SK-N-SH treated with all-trans-retinoic acid at 6 μM for 48 hours (cell line): ENCODE data around the gene TUBB2A.
"Not testable (repeated sequence)": the region's sequence is repeated elsewhere in the genome, so short reads cannot be mapped to it uniquely, and the experiment has no call there.

ENCODE experiments used
- ATAC-seq: fragments of 200-7000 bp; cut with Tn5 transposase; 3 replicates; pipeline ENCODE4 v1.9.1; 2020; ENCODE audit warnings: mild to moderate bottlenecking, moderate library complexity
- ARNTL ChIP-seq: fragments of 450-650 bp; formaldehyde crosslinking; IDR thresholded peaks from 2 replicates; pipeline ENCODE4 v1.5.0; 2020; ENCODE audit warnings: low read depth, mild to moderate bottlenecking, moderate library complexity, borderline replicate concordance
- GLIS3 ChIP-seq: fragments of 250-450 bp; sonication (Bioruptor Pico); IDR thresholded peaks from 2 replicates; pipeline ENCODE4 v1.5.0; 2020; ENCODE audit warnings: mild to moderate bottlenecking, moderate library complexity
- ISL1 ChIP-seq: fragments of 250-450 bp; sonication (Bioruptor Pico); IDR thresholded peaks from 2 replicates; pipeline ENCODE4 v2.1.2; 2022; ENCODE audit warnings: mild to moderate bottlenecking, moderate library complexity
- OSR1 ChIP-seq: fragments of 250-450 bp; sonication (Bioruptor Pico); IDR thresholded peaks from 2 replicates; pipeline ENCODE4 v1.8.0; 2022; ENCODE audit warnings: moderate library complexity, mild to moderate bottlenecking, inconsistent platforms
- PPARA ChIP-seq: fragments of 250-450 bp; sonication (Bioruptor Pico); IDR thresholded peaks from 2 replicates; pipeline ENCODE4 v1.5.0; 2020; ENCODE audit warnings: mild to moderate bottlenecking, borderline replicate concordance
- RARB ChIP-seq: fragments of 250-450 bp; sonication (Bioruptor Pico); IDR thresholded peaks from 2 replicates; pipeline ENCODE4 v1.8.0; 2021; ENCODE audit warnings: mild to moderate bottlenecking, moderate library complexity
- TCF4 ChIP-seq: fragments of 250-450 bp; sonication (Bioruptor Pico); IDR thresholded peaks from 2 replicates; pipeline ENCODE4 v1.8.0; 2021; ENCODE audit warnings: mild to moderate bottlenecking, moderate library complexity, borderline replicate concordance
- TOX ChIP-seq: fragments of 250-450 bp; sonication (Bioruptor Pico); IDR thresholded peaks from 2 replicates; pipeline ENCODE4 v1.8.0; 2021; ENCODE audit warnings: mild to moderate bottlenecking, moderate library complexity, borderline replicate concordance
- ZC3H10 ChIP-seq: fragments of 250-450 bp; sonication (Bioruptor Pico); IDR thresholded peaks from 2 replicates; pipeline ENCODE4 v1.5.1; 2021; ENCODE audit warnings: mild to moderate bottlenecking, moderate library complexity
- ZFP3 ChIP-seq: fragments of 250-450 bp; sonication (Bioruptor Pico); IDR thresholded peaks from 2 replicates; pipeline ENCODE4 v1.5.0; 2020; ENCODE audit warnings: mild to moderate bottlenecking, moderate library complexity
- ZFP30 ChIP-seq: fragments of 450-650 bp; formaldehyde crosslinking; IDR thresholded peaks from 2 replicates; pipeline ENCODE4 v1.5.0; 2022; ENCODE audit warnings: mild to moderate bottlenecking, moderate library complexity
- TF ChIP-seq, protein P1 (sequence below): fragments of 250-450 bp; sonication (Bioruptor Pico); IDR thresholded peaks from 2 replicates; pipeline ENCODE4 v1.8.0; 2020; ENCODE audit warnings: mild to moderate bottlenecking, moderate library complexity, borderline replicate concordance
- TF ChIP-seq, protein P2 (sequence below): fragments of 250-450 bp; sonication (Bioruptor Pico); IDR thresholded peaks from 2 replicates; pipeline ENCODE4 v1.8.0; 2021; ENCODE audit warnings: low read depth, mild to moderate bottlenecking, moderate library complexity, borderline replicate concordance
- TF ChIP-seq, protein P3 (sequence below): fragments of 250-450 bp; sonication (Bioruptor Pico); IDR thresholded peaks from 2 replicates; pipeline ENCODE4 v1.5.0; 2020; ENCODE audit warnings: mild to moderate bottlenecking, moderate library complexity
- TF ChIP-seq, protein P4 (sequence below): fragments of 250-450 bp; sonication (Bioruptor Pico); IDR thresholded peaks from 2 replicates; pipeline ENCODE4 v1.5.1; 2020; ENCODE audit warnings: low read depth, mild to moderate bottlenecking, moderate library complexity
- TF ChIP-seq, protein P5 (sequence below): fragments of 250-450 bp; sonication (Bioruptor Pico); IDR thresholded peaks from 2 replicates; pipeline ENCODE4 v1.5.1; 2021; ENCODE audit warnings: mild to moderate bottlenecking, moderate library complexity

Gene TUBB2A

DNA sequence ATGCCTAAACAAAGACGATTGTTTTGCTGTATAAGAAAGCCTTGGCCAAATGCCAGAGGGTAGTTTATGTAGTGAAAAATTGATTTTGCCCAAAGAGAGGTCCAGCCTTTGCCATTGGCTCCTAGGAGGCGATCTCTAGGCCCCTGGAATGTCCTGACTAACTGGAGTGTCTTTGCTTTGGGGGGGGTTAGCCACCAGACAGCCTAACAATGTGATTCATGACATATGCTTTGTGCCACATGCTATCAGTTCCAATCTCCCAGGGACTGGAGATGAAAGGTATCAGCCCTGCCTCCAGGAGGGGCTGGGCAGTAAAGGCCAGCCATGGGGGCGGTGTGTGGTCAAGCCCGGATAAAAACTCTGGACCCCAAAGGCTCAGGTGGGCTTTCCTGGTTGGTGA, 32.7 kb upstream of the TUBB2A start:
- TF ChIP-seq ARNTL (CRISPR knock-in tag) (no peak), ZC3H10 (CRISPR knock-in tag) (no peak), PPARA (no peak), ISL1 (CRISPR knock-in tag) (no peak)
- TF ChIP-seq, protein P1, sequence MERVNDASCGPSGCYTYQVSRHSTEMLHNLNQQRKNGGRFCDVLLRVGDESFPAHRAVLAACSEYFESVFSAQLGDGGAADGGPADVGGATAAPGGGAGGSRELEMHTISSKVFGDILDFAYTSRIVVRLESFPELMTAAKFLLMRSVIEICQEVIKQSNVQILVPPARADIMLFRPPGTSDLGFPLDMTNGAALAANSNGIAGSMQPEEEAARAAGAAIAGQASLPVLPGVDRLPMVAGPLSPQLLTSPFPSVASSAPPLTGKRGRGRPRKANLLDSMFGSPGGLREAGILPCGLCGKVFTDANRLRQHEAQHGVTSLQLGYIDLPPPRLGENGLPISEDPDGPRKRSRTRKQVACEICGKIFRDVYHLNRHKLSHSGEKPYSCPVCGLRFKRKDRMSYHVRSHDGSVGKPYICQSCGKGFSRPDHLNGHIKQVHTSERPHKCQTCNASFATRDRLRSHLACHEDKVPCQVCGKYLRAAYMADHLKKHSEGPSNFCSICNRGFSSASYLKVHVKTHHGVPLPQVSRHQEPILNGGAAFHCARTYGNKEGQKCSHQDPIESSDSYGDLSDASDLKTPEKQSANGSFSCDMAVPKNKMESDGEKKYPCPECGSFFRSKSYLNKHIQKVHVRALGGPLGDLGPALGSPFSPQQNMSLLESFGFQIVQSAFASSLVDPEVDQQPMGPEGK: no peak
- TF ChIP-seq, protein P2, sequence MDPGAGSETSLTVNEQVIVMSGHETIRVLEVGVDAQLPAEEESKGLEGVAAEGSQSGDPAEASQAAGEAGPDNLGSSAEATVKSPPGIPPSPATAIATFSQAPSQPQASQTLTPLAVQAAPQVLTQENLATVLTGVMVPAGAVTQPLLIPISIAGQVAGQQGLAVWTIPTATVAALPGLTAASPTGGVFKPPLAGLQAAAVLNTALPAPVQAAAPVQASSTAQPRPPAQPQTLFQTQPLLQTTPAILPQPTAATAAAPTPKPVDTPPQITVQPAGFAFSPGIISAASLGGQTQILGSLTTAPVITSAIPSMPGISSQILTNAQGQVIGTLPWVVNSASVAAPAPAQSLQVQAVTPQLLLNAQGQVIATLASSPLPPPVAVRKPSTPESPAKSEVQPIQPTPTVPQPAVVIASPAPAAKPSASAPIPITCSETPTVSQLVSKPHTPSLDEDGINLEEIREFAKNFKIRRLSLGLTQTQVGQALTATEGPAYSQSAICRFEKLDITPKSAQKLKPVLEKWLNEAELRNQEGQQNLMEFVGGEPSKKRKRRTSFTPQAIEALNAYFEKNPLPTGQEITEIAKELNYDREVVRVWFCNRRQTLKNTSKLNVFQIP: no peak
- no peak for ATAC-seq

DNA sequence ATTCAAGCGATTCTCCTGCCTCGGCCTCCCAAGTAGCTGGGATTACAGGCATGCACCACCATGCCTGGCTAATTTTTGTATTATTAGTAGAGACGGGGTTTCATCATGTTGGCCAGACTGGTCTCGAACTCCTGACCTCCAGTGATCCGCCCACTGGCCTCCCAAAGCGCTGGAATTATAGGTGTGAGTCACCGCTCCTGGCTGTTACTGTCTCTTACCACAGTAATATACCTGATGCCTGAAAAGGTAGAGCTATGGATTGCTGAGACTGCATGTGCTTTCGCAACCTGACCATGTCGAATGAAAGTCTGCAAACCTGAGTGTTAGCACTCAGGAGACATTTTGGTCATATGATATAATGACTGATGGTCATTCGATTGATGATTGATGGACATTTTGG, 31.8 kb upstream of the TUBB2A start:
- not testable (repeated sequence) for ATAC-seq

DNA sequence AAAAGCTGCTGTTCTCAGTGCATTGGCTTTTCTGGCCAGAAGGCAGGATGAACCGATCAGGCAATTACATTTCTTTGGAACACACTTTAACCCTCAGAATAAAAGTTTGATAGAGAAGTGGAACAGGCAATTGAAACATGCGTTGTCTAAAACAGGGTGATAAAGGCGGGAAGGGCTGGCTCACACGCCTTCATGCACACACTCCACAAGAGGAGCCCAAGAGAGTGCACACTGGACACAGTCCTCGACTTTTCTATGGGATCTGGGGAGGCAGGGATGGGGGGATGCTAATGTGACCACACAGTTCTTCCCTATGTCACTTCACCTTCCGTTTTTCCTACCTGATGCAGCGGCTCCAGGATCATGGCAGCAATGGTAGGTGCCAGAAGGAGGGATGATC, 30.9 kb upstream of the TUBB2A start:
- TF ChIP-seq OSR1 (CRISPR knock-in tag) (no peak), RARB (no peak), ZFP30 (no peak), ZFP3 (CRISPR knock-in tag) (no peak), TCF4 (no peak), ARNTL (CRISPR knock-in tag) (no peak), GLIS3 (no peak)
- TF ChIP-seq, protein P2: no peak
- TF ChIP-seq, protein P3, sequence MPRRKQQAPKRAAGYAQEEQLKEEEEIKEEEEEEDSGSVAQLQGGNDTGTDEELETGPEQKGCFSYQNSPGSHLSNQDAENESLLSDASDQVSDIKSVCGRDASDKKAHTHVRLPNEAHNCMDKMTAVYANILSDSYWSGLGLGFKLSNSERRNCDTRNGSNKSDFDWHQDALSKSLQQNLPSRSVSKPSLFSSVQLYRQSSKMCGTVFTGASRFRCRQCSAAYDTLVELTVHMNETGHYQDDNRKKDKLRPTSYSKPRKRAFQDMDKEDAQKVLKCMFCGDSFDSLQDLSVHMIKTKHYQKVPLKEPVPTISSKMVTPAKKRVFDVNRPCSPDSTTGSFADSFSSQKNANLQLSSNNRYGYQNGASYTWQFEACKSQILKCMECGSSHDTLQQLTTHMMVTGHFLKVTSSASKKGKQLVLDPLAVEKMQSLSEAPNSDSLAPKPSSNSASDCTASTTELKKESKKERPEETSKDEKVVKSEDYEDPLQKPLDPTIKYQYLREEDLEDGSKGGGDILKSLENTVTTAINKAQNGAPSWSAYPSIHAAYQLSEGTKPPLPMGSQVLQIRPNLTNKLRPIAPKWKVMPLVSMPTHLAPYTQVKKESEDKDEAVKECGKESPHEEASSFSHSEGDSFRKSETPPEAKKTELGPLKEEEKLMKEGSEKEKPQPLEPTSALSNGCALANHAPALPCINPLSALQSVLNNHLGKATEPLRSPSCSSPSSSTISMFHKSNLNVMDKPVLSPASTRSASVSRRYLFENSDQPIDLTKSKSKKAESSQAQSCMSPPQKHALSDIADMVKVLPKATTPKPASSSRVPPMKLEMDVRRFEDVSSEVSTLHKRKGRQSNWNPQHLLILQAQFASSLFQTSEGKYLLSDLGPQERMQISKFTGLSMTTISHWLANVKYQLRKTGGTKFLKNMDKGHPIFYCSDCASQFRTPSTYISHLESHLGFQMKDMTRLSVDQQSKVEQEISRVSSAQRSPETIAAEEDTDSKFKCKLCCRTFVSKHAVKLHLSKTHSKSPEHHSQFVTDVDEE (CRISPR knock-in tag): no peak
- TF ChIP-seq, protein P4, sequence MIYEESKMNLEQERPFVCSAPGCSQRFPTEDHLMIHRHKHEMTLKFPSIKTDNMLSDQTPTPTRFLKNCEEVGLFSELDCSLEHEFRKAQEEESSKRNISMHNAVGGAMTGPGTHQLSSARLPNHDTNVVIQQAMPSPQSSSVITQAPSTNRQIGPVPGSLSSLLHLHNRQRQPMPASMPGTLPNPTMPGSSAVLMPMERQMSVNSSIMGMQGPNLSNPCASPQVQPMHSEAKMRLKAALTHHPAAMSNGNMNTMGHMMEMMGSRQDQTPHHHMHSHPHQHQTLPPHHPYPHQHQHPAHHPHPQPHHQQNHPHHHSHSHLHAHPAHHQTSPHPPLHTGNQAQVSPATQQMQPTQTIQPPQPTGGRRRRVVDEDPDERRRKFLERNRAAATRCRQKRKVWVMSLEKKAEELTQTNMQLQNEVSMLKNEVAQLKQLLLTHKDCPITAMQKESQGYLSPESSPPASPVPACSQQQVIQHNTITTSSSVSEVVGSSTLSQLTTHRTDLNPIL (CRISPR knock-in tag): no peak
- TF ChIP-seq, all 23 proteins: peak for 0
- no peak for ATAC-seq

DNA sequence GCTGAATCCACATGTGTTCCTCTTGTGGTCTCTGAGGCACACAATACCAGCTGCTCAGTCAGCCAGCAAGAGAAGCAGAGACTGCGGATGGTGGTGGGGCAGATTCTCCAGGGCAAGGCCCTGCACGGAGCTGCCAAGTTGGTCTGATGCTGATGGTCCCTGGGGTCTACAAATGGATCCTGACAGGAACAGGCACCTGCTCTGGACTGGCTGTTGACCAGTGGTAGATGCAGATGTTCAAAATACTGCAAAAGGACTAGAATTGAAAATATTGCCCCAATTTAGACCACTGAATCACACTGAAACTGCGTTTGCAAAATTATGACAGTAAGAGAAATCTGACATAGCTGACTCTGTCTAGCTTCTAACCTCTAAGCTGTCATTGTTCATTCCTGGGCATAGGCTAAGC, 29.6 kb upstream of the TUBB2A start:
- no peak for ATAC-seq

More for the DNA sequence above, 29.6 kb upstream of the TUBB2A start:
- TF ChIP-seq, protein P5, sequence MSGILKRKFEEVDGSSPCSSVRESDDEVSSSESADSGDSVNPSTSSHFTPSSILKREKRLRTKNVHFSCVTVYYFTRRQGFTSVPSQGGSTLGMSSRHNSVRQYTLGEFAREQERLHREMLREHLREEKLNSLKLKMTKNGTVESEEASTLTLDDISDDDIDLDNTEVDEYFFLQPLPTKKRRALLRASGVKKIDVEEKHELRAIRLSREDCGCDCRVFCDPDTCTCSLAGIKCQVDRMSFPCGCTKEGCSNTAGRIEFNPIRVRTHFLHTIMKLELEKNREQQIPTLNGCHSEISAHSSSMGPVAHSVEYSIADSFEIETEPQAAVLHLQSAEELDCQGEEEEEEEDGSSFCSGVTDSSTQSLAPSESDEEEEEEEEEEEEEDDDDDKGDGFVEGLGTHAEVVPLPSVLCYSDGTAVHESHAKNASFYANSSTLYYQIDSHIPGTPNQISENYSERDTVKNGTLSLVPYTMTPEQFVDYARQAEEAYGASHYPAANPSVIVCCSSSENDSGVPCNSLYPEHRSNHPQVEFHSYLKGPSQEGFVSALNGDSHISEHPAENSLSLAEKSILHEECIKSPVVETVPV (CRISPR knock-in tag): no peak
- TF ChIP-seq ISL1 (CRISPR knock-in tag) (no peak), TOX (CRISPR knock-in tag) (no peak), OSR1 (CRISPR knock-in tag) (no peak), ZFP3 (CRISPR knock-in tag) (no peak)
- TF ChIP-seq, protein P1: no peak
- TF ChIP-seq, protein P2: no peak
